ENCODE data around the gene CEMIP.

Gene CEMIP

GRCh38 chr15:80883641-80884040 is 104.5 kb downstream of the CEMIP start:
- Histone ChIP-seq H3F3A (ENCODE audit: insufficient read depth) (no peaks in the 10 kb centered on the region), H3K79me2 (ENCODE audit: insufficient read depth, low read length) (no peaks in the 10 kb centered on the region), H3K9me2 (replicated peaks; ENCODE audit: insufficient read depth, low read length) (no peaks in the 10 kb centered on the region), H3K9me3 (ENCODE audit: insufficient read depth, low read length) (no peaks in the 10 kb centered on the region), H4K20me1 (ENCODE audit: low read depth, low read length) (no peaks in the 10 kb centered on the region), H3K4me2 (ENCODE audit: low read depth, low read length, poor library complexity, severe bottlenecking) (no peak overlapping the region), H3K4me3 (ENCODE audit: insufficient read depth, low read length, poor library complexity, severe bottlenecking) (no peak overlapping the region), H3K27ac (ENCODE audit: low read depth, low read length) (no peak overlapping the region), H3K9ac (ENCODE audit: low read length) (no peak overlapping the region), H3K36me3 (ENCODE audit: low read length) (no peaks in the 10 kb centered on the region), H2AFZ (ENCODE audit: low read depth, low read length, severe bottlenecking) (no peak overlapping the region), H3K27me3 (ENCODE audit: low read length) (no peaks in the 10 kb centered on the region)
- TF ChIP-seq EZH2phosphoT487 (conservative IDR thresholded peaks at IDR 0.05; ENCODE audit: low read length) = no peak
- TF ChIP-seq CTCF (IDR thresholded peaks at IDR 0.05; ENCODE audit: insufficient read depth, low read length, poor library complexity, severe bottlenecking) = no peak

- no peak overlapping the region for H3K27ac ChIP-seq (ENCODE audit: low read depth, low read length)
- no peak overlapping the region for H3K4me3 ChIP-seq (ENCODE audit: insufficient read depth, low read length, poor library complexity, severe bottlenecking)
- no peak overlapping the region for H3K4me2 ChIP-seq (ENCODE audit: low read depth, low read length, poor library complexity, severe bottlenecking)
- H3K9me3 ChIP-seq (ENCODE audit: insufficient read depth, low read length) = no peaks in the 10 kb centered on the region
- H3K36me3 ChIP-seq (ENCODE audit: low read length) = no peaks in the 10 kb centered on the region
- H3K27me3 ChIP-seq (ENCODE audit: low read length) = no peaks in the 10 kb centered on the region
- H2AFZ ChIP-seq (ENCODE audit: low read depth, low read length, severe bottlenecking) = no peak overlapping the region
- H3K9ac ChIP-seq (ENCODE audit: low read length) = no peak overlapping the region
- no peak for TF ChIP-seq CTCF (IDR thresholded peaks at IDR 0.05; ENCODE audit: insufficient read depth, low read length, poor library complexity, severe bottlenecking)
- no peak for TF ChIP-seq EZH2phosphoT487 (conservative IDR thresholded peaks at IDR 0.05; ENCODE audit: low read length)
- no peaks in the 10 kb centered on the region for H3K9me2 ChIP-seq (replicated peaks; ENCODE audit: insufficient read depth, low read length)
- H3F3A ChIP-seq (ENCODE audit: insufficient read depth) = no peaks in the 10 kb centered on the region
- H3K79me2 ChIP-seq (ENCODE audit: insufficient read depth, low read length) = no peaks in the 10 kb centered on the region
- no peaks in the 10 kb centered on the region for H4K20me1 ChIP-seq (ENCODE audit: low read depth, low read length)
These were observed 105.9 kb downstream of the CEMIP start for GRCh38 chr15:80885016-80885579.

GRCh38 chr15:80887148-80887547 is 108.0 kb downstream of the CEMIP start:
- H3K4me3 ChIP-seq (ENCODE audit: insufficient read depth, low read length, poor library complexity, severe bottlenecking) = no peak overlapping the region
- no peak overlapping the region for H3K27ac ChIP-seq (ENCODE audit: low read depth, low read length)
- H3F3A ChIP-seq (ENCODE audit: insufficient read depth) = no peaks in the 10 kb centered on the region
- no peaks in the 10 kb centered on the region for H3K9me3 ChIP-seq (ENCODE audit: insufficient read depth, low read length)
- TF ChIP-seq CTCF (IDR thresholded peaks at IDR 0.05; ENCODE audit: insufficient read depth, low read length, poor library complexity, severe bottlenecking) (no peak), EZH2phosphoT487 (conservative IDR thresholded peaks at IDR 0.05; ENCODE audit: low read length) (no peak)
- no peak overlapping the region for H3K4me2 ChIP-seq (ENCODE audit: low read depth, low read length, poor library complexity, severe bottlenecking)
- no peaks in the 10 kb centered on the region for H4K20me1 ChIP-seq (ENCODE audit: low read depth, low read length)
- H3K36me3 ChIP-seq (ENCODE audit: low read length) = no peaks in the 10 kb centered on the region
- H3K27me3 ChIP-seq (ENCODE audit: low read length) = no peaks in the 10 kb centered on the region
- H3K9ac ChIP-seq (ENCODE audit: low read length) = no peak overlapping the region
- H3K9me2 ChIP-seq (replicated peaks; ENCODE audit: insufficient read depth, low read length) = no peaks in the 10 kb centered on the region
- no peak overlapping the region for H2AFZ ChIP-seq (ENCODE audit: low read depth, low read length, severe bottlenecking)
- no peaks in the 10 kb centered on the region for H3K79me2 ChIP-seq (ENCODE audit: insufficient read depth, low read length)

Data from SU-DHL-6 (cell line).